GM18526 (cell line): ENCODE data around the gene PHLDB3.
A peak's percentile ranks its signal among the peaks of the same experiment; 100 is the strongest.

ENCODE experiments used
- POLR2A ChIP-seq: IDR thresholded peaks from 3 replicates; pipeline ENCODE4 v1.6.1; 2011; ENCODE audit not compliant: insufficient read length; ENCODE audit errors: extremely low read depth

Gene PHLDB3

GRCh38 chr19:43505941-43506340 lies 1.4 kb upstream of the PHLDB3 start:
- TF ChIP-seq POLR2A = no peak

GRCh38 chr19:43505186-43505456 lies 575 bp upstream of the PHLDB3 start:
- no peak for TF ChIP-seq POLR2A

GRCh38 chr19:43503501-43504425 lies 783 bp downstream of the PHLDB3 start:
- peak; percentile 53 for TF ChIP-seq POLR2A

- no peak for TF ChIP-seq POLR2A
Observed at GRCh38 chr19:43502419-43502976, 2.0 kb downstream of the PHLDB3 start.

GRCh38 chr19:43501661-43502418 lies 2.7 kb downstream of the PHLDB3 start:
- TF ChIP-seq POLR2A = no peak

GRCh38 chr19:43499042-43499441 lies 5.5 kb downstream of the PHLDB3 start:
- TF ChIP-seq POLR2A = no peak

GRCh38 chr19:43498233-43498842 lies 6.2 kb downstream of the PHLDB3 start:
- no peak for TF ChIP-seq POLR2A

- no peak for TF ChIP-seq POLR2A
Observed at GRCh38 chr19:43496960-43497359, 7.6 kb downstream of the PHLDB3 start.

- TF ChIP-seq POLR2A = no peak
Observed at GRCh38 chr19:43495082-43495481, 9.5 kb downstream of the PHLDB3 start.

GRCh38 chr19:43490759-43491158 lies 13.8 kb downstream of the PHLDB3 start:
- no peak for TF ChIP-seq POLR2A

GRCh38 chr19:43489979-43490599 lies 14.5 kb downstream of the PHLDB3 start:
- no peak for TF ChIP-seq POLR2A

- no peak for TF ChIP-seq POLR2A
Observed at GRCh38 chr19:43489310-43489709, 15.2 kb downstream of the PHLDB3 start.

GRCh38 chr19:43488179-43488578 lies 16.4 kb downstream of the PHLDB3 start:
- TF ChIP-seq POLR2A = no peak

GRCh38 chr19:43486412-43486811 lies 18.1 kb downstream of the PHLDB3 start:
- no peak for TF ChIP-seq POLR2A

GRCh38 chr19:43485951-43486350 lies 18.6 kb downstream of the PHLDB3 start:
- no peak for TF ChIP-seq POLR2A

- no peak for TF ChIP-seq POLR2A
Observed at GRCh38 chr19:43483281-43483680, 21.3 kb downstream of the PHLDB3 start.

GRCh38 chr19:43482193-43482592 lies 22.4 kb downstream of the PHLDB3 start:
- TF ChIP-seq POLR2A = no peak
